GM18909 (cell line): ENCODE results near the gene NPFF.
"Not testable (repeated sequence)": the region's sequence is repeated elsewhere in the genome, so short reads cannot be mapped to it uniquely, and the experiment has no call there.

Experiments
- ATAC-seq: cut with Tn5 transposase; IDR thresholded peaks from one replicate; pipeline ENCODE4 v1.9.1; 2021; ENCODE audit warnings: mild to moderate bottlenecking; ENCODE audit not compliant: unreplicated experiment, poor library complexity

The NPFF gene

GRCh38 chr12:53506881-53507602 is at the start of gene NPFF:
Gene NPFF (minus strand): TSS chr12:53507484. CDS start chr12:53507474, 10 bp downstream.
- no peak for ATAC-seq

GRCh38 chr12:53552361-53553327 is 45.4 kb upstream of the NPFF start:
- ATAC-seq = no peak

GRCh38 chr12:53551889-53552291 is 44.6 kb upstream of the NPFF start:
- no peak for ATAC-seq

GRCh38 chr12:53550595-53550994 is 43.3 kb upstream of the NPFF start:
- no peak for ATAC-seq

GRCh38 chr12:53550131-53550530 is 42.8 kb upstream of the NPFF start:
- ATAC-seq = not testable (repeated sequence)

GRCh38 chr12:53548354-53548753 is 41.1 kb upstream of the NPFF start:
- ATAC-seq = not testable (repeated sequence)

- peak; percentile 63 for ATAC-seq
These were observed 36.3 kb upstream of the NPFF start for GRCh38 chr12:53543539-53543938.

- no peak for ATAC-seq
These were observed 32.2 kb upstream of the NPFF start for GRCh38 chr12:53539526-53539925.

GRCh38 chr12:53538209-53538689 is 31.0 kb upstream of the NPFF start:
- no peak for ATAC-seq

- no peak for ATAC-seq
These were observed 29.7 kb upstream of the NPFF start for GRCh38 chr12:53536962-53537361.

- no peak for ATAC-seq
These were observed 26.2 kb upstream of the NPFF start for GRCh38 chr12:53533471-53533870.

- ATAC-seq = no peak
These were observed 25.5 kb upstream of the NPFF start for GRCh38 chr12:53532524-53533445.

GRCh38 chr12:53532021-53532420 is 24.7 kb upstream of the NPFF start:
- ATAC-seq = no peak

- no peak for ATAC-seq
These were observed 23.6 kb upstream of the NPFF start for GRCh38 chr12:53530920-53531319.

GRCh38 chr12:53530061-53530460 is 22.8 kb upstream of the NPFF start:
- no peak for ATAC-seq

- no peak for ATAC-seq
These were observed 17.2 kb upstream of the NPFF start for GRCh38 chr12:53524476-53524875.

- ATAC-seq = no peak
These were observed 15.8 kb upstream of the NPFF start for GRCh38 chr12:53523131-53523530.

GRCh38 chr12:53518381-53518780 is 11.1 kb upstream of the NPFF start:
- ATAC-seq = no peak

- no peak for ATAC-seq
These were observed 9.6 kb upstream of the NPFF start for GRCh38 chr12:53516758-53517455.

- no peak for ATAC-seq
These were observed 8.0 kb upstream of the NPFF start for GRCh38 chr12:53515291-53515680.
